DMS153 (cell line): ENCODE results near the gene GAR1.
"Not testable (repeated sequence)": the region's sequence is repeated elsewhere in the genome, so short reads cannot be mapped to it uniquely, and the experiment has no call there.

Source experiments
- DNase-seq: peaks from one replicate; lab custom pipeline; 2025; lab: John Stamatoyannopoulos, UW

Gene GAR1

DNA sequence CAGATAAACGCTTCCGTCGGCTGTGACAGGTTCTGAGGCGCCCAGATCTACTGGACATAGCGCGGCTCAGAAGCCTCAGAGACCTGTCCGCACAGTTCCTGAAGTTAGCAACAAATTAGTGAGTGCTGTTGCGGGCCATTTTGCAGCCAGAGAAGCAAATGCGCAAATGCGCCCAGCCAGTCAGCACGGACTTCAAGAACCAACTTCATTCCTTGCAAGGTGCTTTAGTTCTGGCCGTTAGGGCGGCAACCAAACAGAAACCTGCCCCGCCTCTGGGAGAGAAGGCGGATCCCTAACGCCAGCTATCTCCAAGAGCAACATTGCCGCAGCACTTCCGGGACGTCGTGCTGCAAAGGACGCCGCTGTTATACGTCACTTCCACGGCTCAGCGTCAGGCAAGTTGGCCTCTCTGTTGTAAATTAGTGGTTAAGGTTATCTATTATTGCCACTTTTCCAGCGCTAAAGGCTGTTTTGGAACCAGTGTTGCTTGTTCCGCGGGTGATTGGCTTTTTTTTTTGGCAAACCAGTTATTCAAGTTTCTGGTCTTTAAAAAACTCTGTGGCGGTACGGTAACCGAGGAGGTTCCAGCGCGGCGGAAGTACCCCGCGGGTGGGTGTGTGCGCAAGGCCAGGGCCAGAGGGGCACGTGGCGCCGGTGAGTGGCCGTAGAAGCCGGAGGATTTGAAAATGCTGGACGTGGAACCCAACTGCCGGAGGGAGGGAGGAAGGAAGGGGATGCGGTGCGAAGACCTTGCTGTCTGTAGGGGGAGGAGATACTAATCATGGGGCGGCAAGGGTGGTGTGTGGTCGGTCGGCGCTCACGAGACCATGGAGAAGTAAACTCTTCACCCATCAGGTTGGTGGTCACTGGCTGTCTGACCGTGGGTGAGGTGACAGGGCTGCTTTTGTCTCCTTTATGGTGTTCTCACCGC lies at the start of gene GAR1:
GAR1 (plus strand) TSS at position 612 of the 931 bp plus-strand sequence. CDS start 403 bp downstream, outside the sequence.
- peak; percentile 78 for DNase-seq

DNA sequence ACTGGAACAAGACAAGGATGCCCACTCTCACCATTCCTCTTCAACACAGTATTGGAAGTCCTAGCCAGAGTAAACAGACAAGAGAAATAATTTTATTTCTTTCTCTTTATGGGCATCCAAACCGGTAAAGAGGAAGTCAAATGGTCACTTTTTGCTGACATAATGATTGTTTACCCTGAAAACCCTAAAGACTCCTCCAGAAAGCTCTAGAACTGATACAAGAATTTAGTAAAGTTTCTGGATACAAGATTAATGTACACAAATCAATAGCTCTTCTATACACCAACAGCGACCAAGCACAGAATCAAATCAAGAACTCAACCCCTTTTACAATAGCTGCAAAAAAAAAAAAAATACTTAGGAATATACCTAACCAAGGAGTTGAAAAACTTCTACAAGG lies 33.5 kb upstream of the GAR1 start:
- not testable (repeated sequence) for DNase-seq

DNA sequence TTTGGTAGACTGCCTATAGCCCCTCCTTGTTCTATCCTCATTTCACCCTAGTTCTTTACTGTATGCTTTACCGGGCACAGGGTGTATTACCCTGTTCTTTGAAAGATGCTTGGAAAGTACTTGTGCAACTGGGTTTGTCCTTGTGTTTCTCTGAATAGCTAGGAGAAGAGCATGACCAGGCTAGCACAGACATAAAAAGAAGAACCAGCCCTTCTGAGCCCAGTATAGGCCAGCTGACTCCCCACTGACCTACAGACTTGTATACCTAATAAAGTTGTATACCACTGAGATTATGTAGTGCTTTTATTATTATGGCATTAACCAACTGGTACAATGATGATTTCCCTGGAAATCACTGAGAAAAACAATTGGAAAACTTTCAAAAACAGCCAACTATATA lies 28.7 kb upstream of the GAR1 start:
- DNase-seq, result no peak

DNA sequence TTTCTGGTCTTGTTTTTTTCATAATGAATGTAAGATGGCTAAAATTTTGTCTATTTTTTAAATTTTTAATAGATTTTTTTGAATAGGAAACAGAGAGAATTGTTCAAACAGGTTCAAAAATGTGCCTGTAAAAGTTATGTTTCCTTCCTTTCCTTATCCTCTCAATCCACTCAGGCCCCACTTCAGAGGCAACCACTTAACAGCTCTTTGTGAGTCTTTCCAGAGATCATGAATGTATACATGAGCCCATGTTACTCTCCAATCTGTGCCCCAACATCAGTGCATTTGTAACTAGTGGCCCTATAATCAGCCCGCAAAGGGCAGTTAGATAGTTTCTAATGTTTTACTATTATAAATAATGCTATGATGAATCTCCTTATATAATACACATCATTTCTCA lies 27.8 kb upstream of the GAR1 start:
- DNase-seq, result no peak

DNA sequence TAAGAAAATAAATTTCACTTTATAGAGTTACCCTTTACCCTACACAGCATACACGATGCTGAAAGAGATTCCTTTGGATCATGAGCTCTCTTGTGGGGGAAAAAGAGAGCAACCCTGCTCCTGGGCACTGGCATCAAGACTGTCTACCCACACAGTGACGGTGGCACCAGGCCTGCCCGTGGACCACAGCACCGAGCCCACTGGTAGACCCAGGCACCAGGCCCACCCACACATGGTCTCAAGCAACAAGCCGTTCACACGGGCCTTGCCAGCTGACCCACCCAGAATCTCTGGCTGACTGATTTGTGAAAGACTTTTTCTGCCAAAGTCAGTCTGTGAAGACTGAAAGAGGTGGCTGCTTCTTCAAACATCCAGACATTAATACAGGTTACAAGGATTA lies 20.5 kb upstream of the GAR1 start:
- DNase-seq, result no peak

DNA sequence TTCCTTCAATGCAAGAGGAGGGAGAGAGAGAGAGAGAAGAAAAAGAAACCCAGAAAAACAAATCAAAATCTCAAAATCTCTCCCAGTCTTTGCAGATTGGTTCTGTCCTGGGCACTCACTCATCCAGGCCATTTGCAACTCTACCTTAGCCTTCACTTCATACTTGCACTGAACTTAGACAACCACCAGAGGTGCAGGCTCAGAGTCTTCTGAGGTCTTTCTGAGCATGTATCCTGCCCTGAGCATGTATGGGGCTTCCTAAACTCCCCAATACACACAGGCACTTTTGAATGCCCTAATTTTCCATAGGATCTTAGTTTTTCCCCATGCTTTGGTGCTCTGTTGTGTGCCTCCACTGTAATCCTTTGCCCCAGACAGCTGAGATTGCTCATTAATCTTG lies 16.7 kb upstream of the GAR1 start:
- no peak for DNase-seq

DNA sequence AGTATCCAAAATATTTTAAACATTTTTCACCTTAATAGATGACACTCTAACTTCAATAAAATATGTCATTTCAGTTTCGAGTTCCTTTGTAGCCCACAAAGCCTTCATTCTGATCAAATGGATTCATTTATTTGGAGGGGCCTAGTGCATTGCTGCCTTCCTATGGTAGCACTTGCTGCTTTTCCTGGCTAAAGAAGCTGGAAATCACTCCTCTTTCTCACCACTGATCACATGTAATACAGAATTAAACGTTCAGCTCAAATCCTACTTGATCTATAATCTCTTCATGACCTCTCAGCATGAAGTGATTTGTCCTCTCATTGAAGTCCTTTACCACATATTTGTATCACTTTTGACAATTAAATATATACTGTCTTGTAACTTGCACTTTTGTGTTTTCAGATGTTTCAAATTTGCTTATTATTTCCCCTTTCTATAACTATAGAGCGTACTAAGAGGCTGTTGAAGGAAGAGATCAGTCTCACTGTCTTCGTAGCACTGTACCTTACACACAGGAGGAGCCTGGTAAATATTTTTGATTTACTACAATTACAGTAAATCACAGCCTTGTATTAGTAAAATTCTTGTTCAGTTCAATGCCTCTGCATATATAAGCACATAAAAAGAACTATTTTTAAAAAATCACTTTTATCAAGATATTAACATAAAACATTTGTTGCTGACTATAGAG lies 14.3 kb upstream of the GAR1 start:
- no peak for DNase-seq

DNA sequence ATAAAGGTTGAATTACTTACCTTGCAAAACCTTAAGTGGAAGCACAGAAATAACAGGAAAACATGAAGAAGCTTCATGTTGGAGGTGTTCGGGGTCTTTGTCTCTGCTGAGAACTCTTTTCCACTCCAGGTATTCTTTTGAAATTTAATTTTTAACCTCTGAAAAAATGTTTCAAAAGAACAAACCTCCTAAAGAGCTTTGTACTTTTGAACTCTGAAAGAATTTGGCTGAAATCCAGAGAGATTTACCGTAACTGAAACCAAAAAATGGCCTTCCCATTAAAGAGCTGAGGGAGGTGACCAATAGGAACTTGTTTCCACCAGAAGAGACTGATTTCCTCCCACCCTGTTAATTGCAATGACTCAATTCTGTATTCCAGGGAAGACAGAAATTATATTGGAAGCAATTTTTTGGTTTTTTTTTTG lies 13.7 kb upstream of the GAR1 start, which contains the start of gene CFI:
CFI (minus strand) TSS at position 105 of the 425 bp plus-strand sequence; CDS start at position 77, 28 bp downstream.
- no peak for DNase-seq

DNA sequence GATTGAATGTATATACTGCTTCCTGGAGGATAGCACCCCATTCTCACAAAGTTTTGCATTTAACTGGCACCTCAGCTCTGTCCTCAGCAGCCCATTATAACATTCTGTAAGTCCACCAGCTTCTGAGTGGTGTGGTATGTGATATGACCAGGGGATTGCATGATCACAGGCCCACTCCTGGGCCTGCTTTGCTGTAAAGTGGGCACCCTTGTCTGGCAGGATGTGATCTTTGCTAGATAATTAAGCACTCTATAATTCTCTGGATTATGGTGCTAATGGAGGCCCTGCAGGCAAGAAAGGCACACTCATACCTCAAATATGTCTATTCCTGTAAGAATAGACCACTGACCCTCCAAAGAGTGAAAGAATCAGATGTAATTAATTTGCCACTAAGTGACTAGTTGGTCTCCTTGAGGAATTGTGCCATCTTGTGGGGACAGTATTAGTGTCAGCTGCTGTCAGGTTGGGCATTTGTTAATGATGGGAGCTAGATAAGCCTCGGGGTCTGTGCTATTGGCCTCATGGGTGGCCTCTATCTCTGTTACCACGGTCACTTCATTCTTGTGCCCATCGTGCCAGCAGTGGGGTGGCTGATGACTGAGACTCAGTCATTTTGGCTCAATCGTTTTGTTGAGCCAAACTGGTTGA lies 11.5 kb upstream of the GAR1 start:
- DNase-seq, result no peak

DNA sequence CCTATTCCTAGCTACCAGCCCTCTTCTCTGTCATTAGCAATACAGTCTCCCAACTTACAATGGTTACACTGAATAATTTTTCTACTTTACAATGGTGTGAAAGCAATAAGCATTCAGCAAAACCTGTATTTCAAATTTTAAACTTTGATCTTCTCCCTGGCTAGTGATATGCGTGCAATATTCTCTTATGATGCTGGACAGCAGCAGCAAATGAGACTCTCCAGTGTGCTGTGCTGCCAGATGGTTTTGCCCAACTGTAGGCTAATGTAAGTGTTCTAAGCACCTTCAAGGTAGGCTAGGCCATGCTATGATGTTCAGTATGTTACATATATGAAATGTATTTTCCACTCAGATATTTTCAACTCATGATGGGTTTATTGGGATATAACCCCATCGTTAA lies 5.9 kb upstream of the GAR1 start:
- DNase-seq, result no peak

DNA sequence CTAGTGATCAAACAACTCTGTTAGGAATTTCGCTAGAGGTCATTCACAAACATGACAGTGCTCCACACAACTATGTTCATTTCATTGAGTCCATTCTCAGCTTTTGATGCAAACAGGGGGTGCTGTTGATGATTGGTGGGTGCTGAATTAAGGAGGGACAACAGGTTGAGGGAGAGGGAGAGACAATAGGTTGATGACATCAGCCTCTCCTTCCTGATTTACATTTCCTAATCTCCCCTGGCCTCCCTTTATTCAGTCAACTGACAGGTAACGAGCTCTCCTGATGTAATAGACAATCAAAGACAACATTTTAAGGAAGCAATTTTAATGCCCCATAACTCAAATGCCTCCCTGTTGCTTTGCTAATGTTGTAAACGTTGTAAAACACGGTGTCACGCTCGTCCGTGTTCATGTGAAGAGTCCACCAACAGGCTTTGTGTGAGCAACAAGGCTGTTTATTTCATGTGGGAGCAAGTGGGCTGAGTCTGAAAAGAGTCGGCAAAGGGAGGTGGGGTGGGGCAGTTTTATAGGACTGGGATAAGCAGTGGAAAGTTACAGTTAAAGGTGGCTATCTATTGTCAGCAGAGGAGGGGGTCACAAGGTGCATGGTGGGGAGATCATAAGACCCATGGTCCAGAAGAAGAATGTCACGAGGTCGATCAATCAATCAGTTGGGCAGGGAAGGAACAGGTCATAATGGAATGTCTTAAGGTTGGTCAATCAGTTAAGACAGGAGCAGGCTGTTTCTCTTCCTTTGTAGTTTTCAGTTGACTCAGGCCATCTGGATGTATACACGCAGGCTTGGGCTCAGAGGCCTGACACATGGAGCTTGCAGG lies 4.8 kb upstream of the GAR1 start:
- no peak for DNase-seq

DNA sequence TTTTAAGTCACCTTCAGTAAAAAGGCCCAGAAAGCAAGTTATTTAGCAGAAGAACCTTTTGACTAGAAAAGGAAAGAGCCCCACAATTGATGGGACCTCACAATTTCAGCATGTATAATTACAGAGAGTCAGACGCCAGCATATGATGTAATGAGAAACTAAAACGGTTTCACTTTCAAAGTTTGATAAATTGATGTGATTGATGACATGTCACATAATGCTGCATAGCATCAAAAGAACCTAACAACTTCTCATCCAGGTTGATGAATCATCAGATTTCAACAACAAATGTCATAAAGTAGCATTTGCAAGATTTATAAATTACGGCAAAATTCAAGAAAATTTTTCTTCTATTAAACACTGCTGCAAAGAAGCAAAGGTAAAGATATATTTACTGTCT lies 3.9 kb upstream of the GAR1 start:
- no peak for DNase-seq

DNA sequence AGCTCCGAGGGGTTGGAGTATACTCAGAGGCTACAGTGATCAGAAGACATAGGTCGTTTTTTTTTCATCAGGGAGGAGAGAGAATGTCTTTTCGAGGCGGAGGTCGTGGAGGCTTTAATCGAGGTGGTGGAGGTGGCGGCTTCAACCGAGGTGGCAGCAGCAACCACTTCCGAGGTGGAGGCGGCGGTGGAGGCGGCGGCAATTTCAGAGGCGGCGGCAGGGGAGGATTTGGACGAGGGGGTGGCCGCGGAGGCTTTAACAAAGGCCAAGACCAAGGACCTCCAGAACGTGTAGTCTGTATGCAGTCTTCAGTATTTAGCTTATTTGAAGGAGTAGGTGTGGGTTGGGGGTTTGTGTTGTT lies 500 bp downstream of the GAR1 start:
- DNase-seq, result no peak

DNA sequence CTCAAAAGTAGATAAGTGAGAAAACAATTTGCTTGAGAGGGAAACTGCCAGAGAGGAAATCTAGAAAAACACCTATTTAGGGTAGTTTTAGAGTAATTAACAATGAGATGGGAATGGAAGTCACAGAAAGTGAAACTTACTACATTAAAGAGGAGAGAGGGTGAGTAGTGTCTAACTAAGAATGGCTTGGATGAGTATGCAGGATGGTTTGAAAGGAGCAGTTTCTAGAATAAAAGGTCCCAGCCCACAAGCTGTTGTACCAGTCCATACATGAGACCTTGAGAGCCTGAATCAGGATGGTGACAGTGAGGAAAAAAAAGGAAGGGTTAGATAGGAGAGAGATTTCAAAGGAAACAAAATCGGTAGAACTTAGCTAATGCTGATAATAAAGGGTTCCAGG lies 1.3 kb downstream of the GAR1 start:
- DNase-seq, result no peak

DNA sequence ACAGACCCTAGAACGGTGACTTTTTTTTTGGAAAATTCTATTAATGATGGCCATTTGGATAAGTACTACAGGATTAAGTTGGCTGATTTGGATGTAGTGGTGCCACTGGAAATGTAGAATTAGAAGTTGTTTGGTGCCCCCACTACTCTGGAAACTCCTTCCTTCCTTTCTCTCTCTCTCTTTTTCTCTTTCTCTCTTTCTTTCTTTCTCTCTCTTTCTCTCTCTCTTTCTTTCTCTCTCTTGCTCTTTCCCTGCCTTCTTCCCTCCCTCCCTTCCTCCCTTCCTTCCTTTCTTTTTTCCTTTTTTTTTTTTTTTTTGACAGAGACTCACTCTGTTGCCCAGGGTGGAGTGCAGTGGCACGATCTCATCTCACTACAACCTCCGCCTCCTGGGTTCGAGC lies 2.7 kb downstream of the GAR1 start:
- no peak for DNase-seq

DNA sequence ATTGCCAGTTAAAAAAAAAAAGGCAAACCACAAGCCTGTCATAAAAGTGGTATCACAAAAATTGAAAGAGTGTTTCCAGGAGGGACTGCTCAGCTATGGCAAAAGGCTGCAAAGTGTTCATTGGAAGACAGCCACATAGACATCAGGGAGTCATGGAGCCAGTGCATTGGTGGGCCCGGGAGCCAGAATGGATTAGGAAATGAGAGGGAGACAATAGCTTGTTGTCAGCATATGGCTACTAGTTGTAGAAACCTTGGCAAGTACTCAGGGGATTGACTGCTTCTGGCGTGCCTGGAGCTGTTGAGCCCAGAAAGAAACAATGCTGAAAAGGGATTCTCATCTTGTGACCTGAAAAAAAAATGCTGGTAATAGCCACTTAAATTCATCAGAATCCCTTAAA lies 5.0 kb downstream of the GAR1 start:
- DNase-seq, result no peak

DNA sequence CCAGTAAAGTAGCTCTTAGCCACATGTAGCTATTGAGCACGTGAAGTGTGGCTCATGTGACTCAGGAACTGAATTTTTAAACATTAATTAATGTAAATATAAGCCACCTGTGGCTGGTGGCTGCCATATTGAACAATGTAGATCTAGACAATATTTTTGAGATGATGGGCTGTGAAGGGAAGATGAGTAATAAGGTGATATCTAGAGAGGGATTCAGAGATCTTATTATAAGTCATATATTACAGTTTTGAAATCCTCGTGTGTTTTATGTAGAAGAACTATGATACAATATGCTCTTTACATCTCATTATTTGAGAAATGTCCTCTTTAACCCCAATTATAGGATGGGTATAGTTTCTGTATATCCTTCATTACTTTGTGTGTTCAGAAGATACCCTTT lies 5.6 kb downstream of the GAR1 start:
- no peak for DNase-seq

DNA sequence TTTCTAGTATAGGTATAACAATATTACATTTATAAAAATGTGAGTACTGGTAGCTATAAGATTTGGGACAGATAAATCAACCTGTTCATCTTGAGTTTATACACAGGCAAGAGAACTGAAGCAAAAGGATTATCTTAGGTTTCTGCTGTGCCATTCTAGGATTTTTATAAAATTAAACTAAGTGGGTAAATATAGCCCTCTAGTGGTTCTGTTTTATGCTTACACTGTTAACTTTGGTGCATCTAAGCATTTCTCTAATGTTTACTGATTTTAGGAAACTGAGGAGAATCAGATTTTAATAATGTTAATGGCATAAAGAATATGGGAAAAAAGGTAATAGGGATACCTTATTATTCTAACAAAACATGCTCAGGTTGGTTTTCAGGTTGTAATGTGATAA lies 11.2 kb downstream of the GAR1 start:
- no peak for DNase-seq

DNA sequence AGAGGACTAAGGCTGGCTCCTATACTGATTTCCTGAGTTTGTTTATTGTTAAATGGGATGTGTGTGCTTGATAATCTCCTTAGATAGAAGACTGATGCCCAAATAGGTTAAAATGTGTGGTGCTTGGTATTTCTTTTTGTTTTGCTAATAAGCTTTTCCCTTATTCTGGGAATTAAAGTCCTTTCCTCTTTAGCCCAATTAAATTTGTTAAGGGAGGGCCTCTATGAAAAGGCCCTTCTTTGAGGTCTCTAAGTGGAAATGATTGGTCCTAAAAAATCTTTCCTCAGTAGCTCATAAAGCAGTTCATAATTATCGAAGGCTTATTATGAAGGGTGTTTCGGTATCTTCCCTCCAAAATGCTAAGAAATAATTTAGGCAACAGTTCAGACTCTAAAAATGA lies 12.1 kb downstream of the GAR1 start, which contains the start of gene RRH:
RRH (plus strand) TSS at position 301 of the 400 bp plus-strand sequence; CDS start at position 357, 56 bp downstream.
- no peak for DNase-seq

DNA sequence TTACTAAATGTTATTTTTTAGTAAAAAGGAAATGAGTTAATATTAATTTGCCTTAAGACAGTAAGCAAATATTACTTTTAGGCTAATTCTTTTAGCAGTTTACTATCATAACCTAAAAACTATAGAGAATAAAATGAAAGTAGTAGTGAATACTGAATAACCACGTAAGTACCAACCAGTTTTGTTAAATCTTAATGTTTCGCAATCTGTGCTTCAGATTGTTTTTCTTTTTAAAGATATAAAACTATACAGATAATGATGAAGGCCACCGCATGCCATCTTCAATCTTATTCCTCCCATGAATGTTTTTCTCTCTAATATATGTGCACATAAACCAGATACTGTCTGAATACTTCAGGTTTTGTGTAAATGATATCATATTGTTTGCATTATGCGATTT lies 18.2 kb downstream of the GAR1 start:
- no peak for DNase-seq

DNA sequence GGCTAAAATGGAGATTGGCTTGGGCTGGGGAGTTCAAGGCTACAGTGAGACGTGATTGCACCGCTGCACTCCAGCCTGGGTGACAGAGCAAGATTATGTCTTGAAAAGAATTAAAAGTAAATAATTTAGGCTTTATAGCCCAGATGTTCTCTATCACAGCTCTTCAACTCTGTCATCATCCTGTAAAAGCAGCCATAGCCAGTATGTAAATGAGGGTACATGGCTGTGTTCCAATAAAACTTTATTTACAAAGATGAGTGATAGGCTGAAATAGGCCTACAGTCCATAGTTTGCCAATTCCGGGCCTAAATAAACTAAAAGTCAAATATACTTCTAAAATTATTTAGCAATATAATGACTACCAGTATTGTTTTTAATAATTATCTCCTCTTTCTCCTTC lies 21.4 kb downstream of the GAR1 start:
- no peak for DNase-seq
